ENCODE results near the gene ZCCHC24.

The ZCCHC24 gene

GRCh38 chr10:79420974-79421688, 24.3 kb downstream of the ZCCHC24 start:
- H3K9me3 ChIP-seq (ENCODE audit: insufficient read depth, low read length): no peaks in the 10 kb centered on the region
- peaks cover 18% of the 10 kb centered on the region for H3K36me3 ChIP-seq (ENCODE audit: insufficient read depth, insufficient read length, low read length)
- H3K4me3 ChIP-seq (ENCODE audit: insufficient read length, low read depth): no peak overlapping the region
- no peaks in the 10 kb centered on the region for H3K27me3 ChIP-seq (ENCODE audit: insufficient read depth, insufficient read length)
- TF ChIP-seq ZNF274 (IDR thresholded peaks at IDR 0.05; ENCODE audit: low read depth, low read length): no peak
- TF ChIP-seq YY1 (IDR thresholded peaks at IDR 0.05; ENCODE audit: insufficient read depth, insufficient read length): no peak
- TF ChIP-seq SUZ12 (IDR thresholded peaks at IDR 0.05; ENCODE audit: extremely low read depth, insufficient read depth, insufficient read length): no peak
- DNase-seq (ENCODE audit: low read depth, low spot score): no peak
- H3K4me1 ChIP-seq (ENCODE audit: insufficient read depth, insufficient read length): peaks cover 5% of the 10 kb centered on the region
- no peak overlapping the region for H3K9ac ChIP-seq (ENCODE audit: insufficient read length, low read depth)

- H3K27me3 ChIP-seq (ENCODE audit: insufficient read depth, insufficient read length): no peaks in the 10 kb centered on the region
- H3K9ac ChIP-seq (ENCODE audit: insufficient read length, low read depth): no peak overlapping the region
- H3K36me3 ChIP-seq (ENCODE audit: insufficient read depth, insufficient read length, low read length): peaks cover 20% of the 10 kb centered on the region
- H3K9me3 ChIP-seq (ENCODE audit: insufficient read depth, low read length): no peaks in the 10 kb centered on the region
- peaks cover 5% of the 10 kb centered on the region for H3K4me1 ChIP-seq (ENCODE audit: insufficient read depth, insufficient read length)
- no peak for TF ChIP-seq YY1 (IDR thresholded peaks at IDR 0.05; ENCODE audit: insufficient read depth, insufficient read length)
- TF ChIP-seq ZNF274 (IDR thresholded peaks at IDR 0.05; ENCODE audit: low read depth, low read length): no peak
- no peak for TF ChIP-seq SUZ12 (IDR thresholded peaks at IDR 0.05; ENCODE audit: extremely low read depth, insufficient read depth, insufficient read length)
- no peak for DNase-seq (ENCODE audit: low read depth, low spot score)
- H3K4me3 ChIP-seq (ENCODE audit: insufficient read length, low read depth): no peak overlapping the region
These were observed 26.4 kb downstream of the ZCCHC24 start for GRCh38 chr10:79418886-79419595.

- H3K27me3 ChIP-seq (ENCODE audit: insufficient read depth, insufficient read length): no peaks in the 10 kb centered on the region
- H3K4me3 ChIP-seq (ENCODE audit: insufficient read length, low read depth): no peak overlapping the region
- peaks cover 5% of the 10 kb centered on the region for H3K4me1 ChIP-seq (ENCODE audit: insufficient read depth, insufficient read length)
- TF ChIP-seq SUZ12 (IDR thresholded peaks at IDR 0.05; ENCODE audit: extremely low read depth, insufficient read depth, insufficient read length) (no peak), ZNF274 (IDR thresholded peaks at IDR 0.05; ENCODE audit: low read depth, low read length) (no peak), YY1 (IDR thresholded peaks at IDR 0.05; ENCODE audit: insufficient read depth, insufficient read length) (no peak)
- DNase-seq (ENCODE audit: low read depth, low spot score): no peak
- H3K36me3 ChIP-seq (ENCODE audit: insufficient read depth, insufficient read length, low read length): peaks cover 20% of the 10 kb centered on the region
- H3K9me3 ChIP-seq (ENCODE audit: insufficient read depth, low read length): no peaks in the 10 kb centered on the region
- H3K9ac ChIP-seq (ENCODE audit: insufficient read length, low read depth): no peak overlapping the region
These were observed 27.1 kb downstream of the ZCCHC24 start for GRCh38 chr10:79418274-79418673.

- H3K36me3 ChIP-seq (ENCODE audit: insufficient read depth, insufficient read length, low read length): peaks cover 20% of the 10 kb centered on the region
- no peak overlapping the region for H3K9ac ChIP-seq (ENCODE audit: insufficient read length, low read depth)
- H3K4me1 ChIP-seq (ENCODE audit: insufficient read depth, insufficient read length): peaks cover 5% of the 10 kb centered on the region
- no peaks in the 10 kb centered on the region for H3K9me3 ChIP-seq (ENCODE audit: insufficient read depth, low read length)
- no peaks in the 10 kb centered on the region for H3K27me3 ChIP-seq (ENCODE audit: insufficient read depth, insufficient read length)
- TF ChIP-seq SUZ12 (IDR thresholded peaks at IDR 0.05; ENCODE audit: extremely low read depth, insufficient read depth, insufficient read length): no peak
- TF ChIP-seq YY1 (IDR thresholded peaks at IDR 0.05; ENCODE audit: insufficient read depth, insufficient read length): no peak
- TF ChIP-seq ZNF274 (IDR thresholded peaks at IDR 0.05; ENCODE audit: low read depth, low read length): no peak
- no peak overlapping the region for H3K4me3 ChIP-seq (ENCODE audit: insufficient read length, low read depth)
- DNase-seq (ENCODE audit: low read depth, low spot score): no peak
These were observed 27.7 kb downstream of the ZCCHC24 start for GRCh38 chr10:79417731-79418130.

- H3K9me3 ChIP-seq (ENCODE audit: insufficient read depth, low read length): no peaks in the 10 kb centered on the region
- H3K27me3 ChIP-seq (ENCODE audit: insufficient read depth, insufficient read length): no peaks in the 10 kb centered on the region
- H3K4me1 ChIP-seq (ENCODE audit: insufficient read depth, insufficient read length): peaks cover 5% of the 10 kb centered on the region
- H3K4me3 ChIP-seq (ENCODE audit: insufficient read length, low read depth): no peak overlapping the region
- TF ChIP-seq YY1 (IDR thresholded peaks at IDR 0.05; ENCODE audit: insufficient read depth, insufficient read length) (no peak), SUZ12 (IDR thresholded peaks at IDR 0.05; ENCODE audit: extremely low read depth, insufficient read depth, insufficient read length) (no peak)
- no peak overlapping the region for H3K9ac ChIP-seq (ENCODE audit: insufficient read length, low read depth)
- H3K36me3 ChIP-seq (ENCODE audit: insufficient read depth, insufficient read length, low read length): peaks cover 20% of the 10 kb centered on the region
- DNase-seq (ENCODE audit: low read depth, low spot score): no peak
These were observed 28.2 kb downstream of the ZCCHC24 start for GRCh38 chr10:79417266-79417665.

- H3K9me3 ChIP-seq (ENCODE audit: insufficient read depth, low read length): no peaks in the 10 kb centered on the region
These were observed 28.7 kb downstream of the ZCCHC24 start for GRCh38 chr10:79416578-79417255.

More at GRCh38 chr10:79416578-79417255, 28.7 kb downstream of the ZCCHC24 start:
- Histone ChIP-seq H3K4me1 (ENCODE audit: insufficient read depth, insufficient read length) (peaks cover 6% of the 10 kb centered on the region), H3K4me3 (ENCODE audit: insufficient read length, low read depth) (no peak overlapping the region), H3K27me3 (ENCODE audit: insufficient read depth, insufficient read length) (no peaks in the 10 kb centered on the region), H3K9ac (ENCODE audit: insufficient read length, low read depth) (no peak overlapping the region), H3K36me3 (ENCODE audit: insufficient read depth, insufficient read length, low read length) (peaks cover 20% of the 10 kb centered on the region)
- no peak for TF ChIP-seq SUZ12 (IDR thresholded peaks at IDR 0.05; ENCODE audit: extremely low read depth, insufficient read depth, insufficient read length)
- no peak for TF ChIP-seq YY1 (IDR thresholded peaks at IDR 0.05; ENCODE audit: insufficient read depth, insufficient read length)
- TF ChIP-seq ZNF274 (IDR thresholded peaks at IDR 0.05; ENCODE audit: low read depth, low read length): no peak
- DNase-seq (ENCODE audit: low read depth, low spot score): no peak

Measured in NT2/D1 (cell line).